H1 (cell line): ENCODE results near the gene RRBP1. TPM values are rescaled to one million over a fixed set of nuclear protein-coding genes. Genes with fewer than 3 reads are reported as not detected.

Experiments
- CTCF ChIA-PET: fragments of 300-600 bp; sonication (Branson Sonifier 250); formaldehyde crosslinking; loops from one replicate; lab custom pipeline; 2021; ENCODE audit not compliant: partially characterized antibody; lab: Charles Lee
- POLR2A ChIA-PET: fragments of 300-600 bp; sonication (Branson Sonifier 250); formaldehyde crosslinking; loops from one replicate; lab custom pipeline; 2021; ENCODE audit warnings: inconsistent platforms; ENCODE audit not compliant: partially characterized antibody; lab: Charles Lee
- DNase-seq, 2 experiments: peaks; one replicate each; pipeline versions ENCODE4 v3.0.0 to v3.0.0-alpha.2; 2010 to 2022; ENCODE audit warnings: low spot score in 2 of 2, low read depth in 1 of 2, mixed read lengths in 1 of 2
- FAIRE-seq: peaks from 2 replicates; lab custom pipeline; 2011; peaks lifted over from hg19 to GRCh38; lab: Jason Lieb, UNC
- H2AFZ ChIP-seq: 2 replicates; pipeline ENCODE4 v1.8.1; 2012; ENCODE audit warnings: low read length, inconsistent platforms
- H2AK5ac ChIP-seq: 2 replicates; pipeline ENCODE4 v1.6.1; 2013; ENCODE audit warnings: low read depth, low read length
- H2BK120ac ChIP-seq: replicated peaks from 2 replicates; pipeline ENCODE3; 2013; ENCODE audit warnings: low read depth, low read length, inconsistent platforms
- H2BK12ac ChIP-seq: 2 replicates; pipeline ENCODE4 v1.6.1; 2013; ENCODE audit warnings: low read depth, low read length
- H2BK15ac ChIP-seq: 2 replicates; pipeline ENCODE4 v1.6.1; 2013; ENCODE audit warnings: low read length
- H2BK20ac ChIP-seq: 2 replicates; pipeline ENCODE4 v1.6.1; 2013; ENCODE audit warnings: low read length
- H2BK5ac ChIP-seq: 2 replicates; pipeline ENCODE4 v1.6.1; 2013; ENCODE audit warnings: low read depth, low read length
- H3K14ac ChIP-seq: 2 replicates; pipeline ENCODE4 v1.6.1; 2013; ENCODE audit warnings: inconsistent platforms; ENCODE audit not compliant: insufficient read length
- H3K18ac ChIP-seq: 2 replicates; pipeline ENCODE4 v1.6.1; 2013; ENCODE audit warnings: low read length; ENCODE audit errors: extremely low read depth
- H3K23ac ChIP-seq: 2 replicates; pipeline ENCODE4 v1.6.1; 2013; ENCODE audit warnings: inconsistent platforms; ENCODE audit not compliant: insufficient read length
- H3K23me2 ChIP-seq: 2 replicates; pipeline ENCODE4 v1.6.1; 2013; ENCODE audit warnings: low read depth, low read length
- H3K27ac ChIP-seq: 2 replicates; pipeline ENCODE4 v1.6.1; 2011; ENCODE audit warnings: low read depth, low read length, inconsistent platforms
- H3K27me3 ChIP-seq, 4 experiments: replicated peaks in 1 of 4; 1 replicate in 1 of 4; 2 replicates in 3 of 4; pipeline versions ENCODE4 v1.6.1 to v1.8.1; 2011 to 2013; ENCODE audit warnings: low read length in 3 of 4, mild to moderate bottlenecking in 3 of 4, inconsistent platforms in 2 of 4, mixed read lengths in 2 of 4, moderate library complexity in 1 of 4; ENCODE audit not compliant: control insufficient read depth in 3 of 4, insufficient read depth in 3 of 4; ENCODE audit errors: extremely low read depth in 1 of 4
- H3K36me3 ChIP-seq, 4 experiments: 2 replicates each; pipeline versions ENCODE4 v1.6.1 to v1.8.1; 2011 to 2013; ENCODE audit warnings: mild to moderate bottlenecking in 4 of 4, low read length in 3 of 4, moderate library complexity in 2 of 4, control low read depth in 1 of 4, inconsistent platforms in 1 of 4; ENCODE audit not compliant: insufficient read depth in 4 of 4, control insufficient read depth in 2 of 4
- H3K4ac ChIP-seq: replicated peaks from 2 replicates; pipeline ENCODE3; 2013; ENCODE audit warnings: low read length, low read depth, mixed read lengths, inconsistent platforms; ENCODE audit not compliant: insufficient read length
- H3K4me1 ChIP-seq, 4 experiments: replicated peaks in 1 of 4; 1 replicate in 1 of 4; 2 replicates in 3 of 4; pipeline versions ENCODE4 v1.6.1 to v1.8.1; 2011 to 2013; ENCODE audit warnings: low read length in 3 of 4, inconsistent platforms in 2 of 4, mixed read lengths in 1 of 4; ENCODE audit not compliant: insufficient read depth in 4 of 4, control insufficient read depth in 3 of 4
- H3K4me2 ChIP-seq, 2 experiments: 2 replicates each; pipeline versions ENCODE4 v1.6.1 to v1.8.1; 2011 to 2013; ENCODE audit warnings: low read depth in 2 of 2, low read length in 2 of 2, control low read depth in 1 of 2, inconsistent platforms in 1 of 2, mild to moderate bottlenecking in 1 of 2; ENCODE audit not compliant: insufficient read depth in 1 of 2
- H3K4me3 ChIP-seq, 4 experiments: fragments of 200-600, 300-600 bp in 1 of 4; sonication (generic), shearing (Covaris generic), sonication (Bioruptor Twin) in 1 of 4; 2 replicates each; pipeline versions ENCODE4 v1.5.1 to v1.8.1; 2011 to 2016; ENCODE audit warnings: low read length in 4 of 4, low read depth in 3 of 4, control low read depth in 2 of 4, inconsistent platforms in 2 of 4, mild to moderate bottlenecking in 2 of 4, mixed read lengths in 1 of 4, moderate library complexity in 1 of 4; ENCODE audit not compliant: insufficient read depth in 2 of 4; ENCODE audit errors: extremely low read depth in 1 of 4
- H3K56ac ChIP-seq: replicated peaks from 2 replicates; pipeline ENCODE3; 2013; ENCODE audit warnings: low read depth, mild to moderate bottlenecking, mixed read lengths, low read length, inconsistent platforms; ENCODE audit not compliant: insufficient read length
- H3K79me1 ChIP-seq: 2 replicates; pipeline ENCODE4 v1.6.1; 2013; ENCODE audit warnings: low read depth, low read length, control low read depth
- H3K79me2 ChIP-seq, 2 experiments: 2 replicates each; pipeline versions ENCODE4 v1.6.1 to v1.8.1; 2012 to 2013; ENCODE audit warnings: low read length in 2 of 2, mild to moderate bottlenecking in 2 of 2, inconsistent platforms in 1 of 2; ENCODE audit not compliant: insufficient read depth in 2 of 2, control insufficient read depth in 1 of 2
- H3K9ac ChIP-seq, 4 experiments: replicated peaks in 1 of 4; 1 replicate in 1 of 4; 2 replicates in 3 of 4; pipeline versions ENCODE4 v1.6.1 to v1.8.1; 2011 to 2013; ENCODE audit warnings: low read depth in 3 of 4, low read length in 3 of 4, control low read depth in 2 of 4, mild to moderate bottlenecking in 2 of 4, moderate library complexity in 2 of 4, inconsistent platforms in 1 of 4; ENCODE audit errors: extremely low read depth in 1 of 4
- H3K9me3 ChIP-seq, 2 experiments: 2 replicates each; pipeline versions ENCODE4 v1.6.1 to v1.8.1; 2012 to 2013; ENCODE audit warnings: mild to moderate bottlenecking in 2 of 2, moderate library complexity in 2 of 2, control low read depth in 1 of 2, inconsistent platforms in 1 of 2, low read depth in 1 of 2, low read length in 1 of 2, mixed read lengths in 1 of 2; ENCODE audit not compliant: insufficient read depth in 2 of 2
- H4K20me1 ChIP-seq, 2 experiments: replicated peaks in 1 of 2; 2 replicates each; pipeline versions ENCODE3 to v1.8.1; 2011 to 2013; ENCODE audit warnings: inconsistent platforms in 2 of 2, low read length in 2 of 2, mild to moderate bottlenecking in 1 of 2; ENCODE audit not compliant: insufficient read depth in 2 of 2, control insufficient read depth in 1 of 2
- H4K5ac ChIP-seq: 2 replicates; pipeline ENCODE4 v1.6.1; 2013; ENCODE audit warnings: low read length, low read depth, mixed read lengths, inconsistent platforms; ENCODE audit not compliant: insufficient read length
- H4K8ac ChIP-seq: 2 replicates; pipeline ENCODE4 v1.8.0; 2013; ENCODE audit warnings: mild to moderate bottlenecking, moderate library complexity, low read length, inconsistent platforms; ENCODE audit not compliant: insufficient read depth; ENCODE audit errors: extremely low read depth
- H4K91ac ChIP-seq: replicated peaks from 2 replicates; pipeline ENCODE3; 2013; ENCODE audit warnings: low read length, mixed read lengths, inconsistent platforms; ENCODE audit not compliant: insufficient read length
- CTBP2 ChIP-seq: IDR thresholded peaks from 2 replicates; pipeline ENCODE4 v1.7.0; 2011; ENCODE audit warnings: borderline replicate concordance, mild to moderate bottlenecking, moderate library complexity, mixed read lengths, low read length; ENCODE audit not compliant: insufficient read depth, insufficient read length
- SRF ChIP-seq: IDR thresholded peaks from 2 replicates; pipeline ENCODE4 v1.6.1; 2011; ENCODE audit warnings: mild to moderate bottlenecking, low read depth, low read length, moderate library complexity
- WGBS, 2 experiments: shearing (Covaris generic) in 1 of 2; methylation state at CpG; one replicate each; pipeline versions ENCODE4 v1.1.6 to v1.1.7; 2013 to 2015; ENCODE audit warnings: low lambda C conversion rate in 2 of 2, mixed read lengths in 2 of 2, inconsistent platforms in 1 of 2, low coverage in 1 of 2, missing lambda C conversion rate in 1 of 2; ENCODE audit not compliant: insufficient replicate concordance in 2 of 2, insufficient coverage in 1 of 2, insufficient read length in 1 of 2; ENCODE audit errors: extremely low coverage in 1 of 2, missing lambda C conversion rate in 1 of 2; 5-methylcytosine and 5-hydroxymethylcytosine counted together
- polyA plus RNA-seq, 7 experiments: library from polyadenylated mRNA; depleted of rRNA in 3 of 7; stranded (reverse) in 5 of 7; unstranded in 2 of 7; fragments of >200 nt in 5 of 7; fragments of 200-250 nt in 2 of 7; gene quantifications; 1 replicate in 5 of 7; 2 replicates in 1 of 7; 4 replicates in 1 of 7; pipeline versions ENCODE4 v1.2.1 to v1.2.3, GENCODE V29; 2011 to 2013; ENCODE audit warnings: missing spikeins in 2 of 7, mixed read lengths in 2 of 7
- total RNA-seq: library from RNA; stranded (reverse); fragmentation: NEBNext Ultra II Directional; extraction: Animal tissue kit (Norgen Biotek cat#: 25700); gene quantifications from 2 replicates; pipeline ENCODE4 v1.2.1, GENCODE V29; 2021

The RRBP1 gene
- total and polyA plus RNA-seq, 2 of the 8 experiments (the other 6 are each of a cell fraction or from before 2014, with no cell fraction given) = 15.9 to 157 TPM

GRCh38 chr20:17609811-17610377, 72.1 kb downstream of the RRBP1 start:
- H3K23ac ChIP-seq = no peak overlapping the region
- H3K9me3 ChIP-seq = no peaks in the 10 kb centered on the region
- H2AK5ac ChIP-seq = no peak overlapping the region
- H3K14ac ChIP-seq = no peak overlapping the region
- H4K20me1 ChIP-seq = peaks cover 2% of the 10 kb centered on the region in 2 experiments
- H2BK5ac ChIP-seq = no peak overlapping the region
- H4K8ac ChIP-seq = no peak overlapping the region
- H4K5ac ChIP-seq = no peak overlapping the region
- peaks cover 3% of the 10 kb centered on the region; the same call in 1 of the 2 replicates for H3K79me1 ChIP-seq
- H3K56ac ChIP-seq = no peak overlapping the region
- no peak overlapping the region for H3K27ac ChIP-seq
- no peaks in the 10 kb centered on the region for H3K23me2 ChIP-seq
- DNase-seq (peak in 1 of 2 experiments; percentile 43), FAIRE-seq (no peak)
- 75% methylated on average over 8 of the region's 8 CpGs; no CpG with 5 or more reads in 1 of the 2 experiments for WGBS, 2 experiments
- no peak for TF ChIP-seq SRF
- TF ChIP-seq CTBP2 = no peak
- ChIA-PET CTCF (interaction anchor here (0.7 to 2.9 kb wide), 13 partner anchors 8 to 105 kb away, joined by 3 to 22 read pairs (median 4); partner anchors contain the start of gene DSTN), POLR2A (interaction anchor here (0.7 to 2.3 kb wide), 7 partner anchors 15 to 871 kb away, joined by 3 to 15 read pairs (median 4); partner anchors contain the start of genes BFSP1 and DSTN)
- H2BK15ac ChIP-seq = no peak overlapping the region
- H3K79me2 ChIP-seq = no peaks in the 10 kb centered on the region
- no peak overlapping the region for H3K4ac ChIP-seq
- no peak overlapping the region for H3K4me2 ChIP-seq
- H2AFZ ChIP-seq = no peak overlapping the region
- no peak overlapping the region for H2BK20ac ChIP-seq
- H3K18ac ChIP-seq = no peak overlapping the region
- H3K4me1 ChIP-seq = peaks cover 0 to 7% (median 1%) of the 10 kb centered on the region in 4 experiments; a peak in 3 of 7 replicates
- no peak overlapping the region for H3K9ac ChIP-seq
- no peak overlapping the region for H4K91ac ChIP-seq
- peaks cover 0 to 11% (median 7%) of the 10 kb centered on the region in 4 experiments; a peak in 4 of 8 replicates for H3K36me3 ChIP-seq
- no peaks in the 10 kb centered on the region for H3K27me3 ChIP-seq
- no peak overlapping the region for H2BK120ac ChIP-seq
- H2BK12ac ChIP-seq = no peak overlapping the region
- H3K4me3 ChIP-seq = no peak overlapping the region
